ENCODE results near the gene AOPEP. TPM values are rescaled to one million over a fixed set of nuclear protein-coding genes. Genes with fewer than 3 reads are reported as not detected.

AOPEP gene
- total RNA-seq, 2 experiments from 2014 or later = 6.9 to 7.0 TPM

GRCh38 chr9:94985649-94986048 lies 259.1 kb downstream of the AOPEP start:
- no peak overlapping the region for H3K4me3 ChIP-seq (ENCODE audit: low read length)
- peaks cover 9% of the 10 kb centered on the region for H3K4me1 ChIP-seq (ENCODE audit: insufficient read depth, low read length)
- no peak for ATAC-seq (ENCODE audit: poor library complexity)
- H3K36me3 ChIP-seq (ENCODE audit: insufficient read depth, low read length) = no peaks in the 10 kb centered on the region
- no peak overlapping the region for H3K27ac ChIP-seq (ENCODE audit: low read depth in 1 of 2, low read length in 2 of 2)
- DNase-seq = no peak
- no peaks in the 10 kb centered on the region for H3K27me3 Mint-ChIP-seq
- H3K4me1 Mint-ChIP-seq (ENCODE audit: low read depth) = peaks cover 8% of the 10 kb centered on the region
- ChIA-PET CTCF (no interaction called here), POLR2A (no interaction called here)
- no peaks in the 10 kb centered on the region for H3K9me3 ChIP-seq (ENCODE audit: control insufficient read depth in 1 of 2, insufficient read depth in 1 of 2, low read length in 2 of 2)
- H3K36me3 Mint-ChIP-seq (ENCODE audit: low read depth) = peaks cover 11% of the 10 kb centered on the region
- H3K27me3 ChIP-seq (ENCODE audit: control insufficient read depth in 1 of 2, insufficient read depth in 2 of 2, low read length in 2 of 2) = no peaks in the 10 kb centered on the region
- TF ChIP-seq CTCF (IDR thresholded peaks at IDR 0.05) = no peak
- H3K4me3 Mint-ChIP-seq = no peak overlapping the region
- H3K27ac Mint-ChIP-seq = no peak overlapping the region
- intact Hi-C loops (cut with DNase I, micrococcal nuclease) = no loop called here
- no peaks in the 10 kb centered on the region for H3K9me3 Mint-ChIP-seq

- ChIA-PET POLR2A (no interaction called here), CTCF (no interaction called here)
- H3K4me1 Mint-ChIP-seq (ENCODE audit: low read depth) = peaks cover 8% of the 10 kb centered on the region
- peaks cover 14% of the 10 kb centered on the region for H3K36me3 Mint-ChIP-seq (ENCODE audit: low read depth)
- DNase-seq = no peak
- H3K27me3 ChIP-seq (ENCODE audit: control insufficient read depth in 1 of 2, insufficient read depth in 2 of 2, low read length in 2 of 2) = no peaks in the 10 kb centered on the region
- no peak for ATAC-seq (ENCODE audit: poor library complexity)
- no peak for TF ChIP-seq CTCF (IDR thresholded peaks at IDR 0.05)
- no peaks in the 10 kb centered on the region for H3K36me3 ChIP-seq (ENCODE audit: insufficient read depth, low read length)
- intact Hi-C loops (cut with DNase I, micrococcal nuclease) = no loop called here
- no peaks in the 10 kb centered on the region for H3K27me3 Mint-ChIP-seq
- no peak overlapping the region for H3K4me3 ChIP-seq (ENCODE audit: low read length)
- H3K27ac ChIP-seq (ENCODE audit: low read depth in 1 of 2, low read length in 2 of 2) = no peak overlapping the region
- H3K9me3 ChIP-seq (ENCODE audit: control insufficient read depth in 1 of 2, insufficient read depth in 1 of 2, low read length in 2 of 2) = no peaks in the 10 kb centered on the region
- H3K9me3 Mint-ChIP-seq = no peaks in the 10 kb centered on the region
- H3K27ac Mint-ChIP-seq = no peak overlapping the region
- H3K4me1 ChIP-seq (ENCODE audit: insufficient read depth, low read length) = peaks cover 9% of the 10 kb centered on the region
- H3K4me3 Mint-ChIP-seq = no peak overlapping the region
Measured at GRCh38 chr9:94987731-94988130, 261.2 kb downstream of the AOPEP start.

- ChIA-PET POLR2A (no interaction called here), CTCF (no interaction called here)
- no peaks in the 10 kb centered on the region for H3K4me1 Mint-ChIP-seq (ENCODE audit: low read depth)
- Histone ChIP-seq H3K27ac (ENCODE audit: low read depth in 1 of 2, low read length in 2 of 2) (no peak overlapping the region), H3K36me3 (ENCODE audit: insufficient read depth, low read length) (no peaks in the 10 kb centered on the region), H3K4me1 (ENCODE audit: insufficient read depth, low read length) (no peaks in the 10 kb centered on the region), H3K4me3 (ENCODE audit: low read length) (no peak overlapping the region), H3K9me3 (ENCODE audit: control insufficient read depth in 1 of 2, insufficient read depth in 1 of 2, low read length in 2 of 2) (no peaks in the 10 kb centered on the region), H3K27me3 (ENCODE audit: control insufficient read depth in 1 of 2, insufficient read depth in 2 of 2, low read length in 2 of 2) (no peaks in the 10 kb centered on the region)
- H3K9me3 Mint-ChIP-seq = no peaks in the 10 kb centered on the region
- intact Hi-C loops (cut with DNase I, micrococcal nuclease) = no loop called here
- no peak overlapping the region for H3K27ac Mint-ChIP-seq
- peaks cover 22% of the 10 kb centered on the region for H3K36me3 Mint-ChIP-seq (ENCODE audit: low read depth)
- ATAC-seq (ENCODE audit: poor library complexity) = no peak
- TF ChIP-seq CTCF (IDR thresholded peaks at IDR 0.05) = no peak
- H3K27me3 Mint-ChIP-seq = no peaks in the 10 kb centered on the region
- no peak for DNase-seq
- no peak overlapping the region for H3K4me3 Mint-ChIP-seq
Measured at GRCh38 chr9:94990897-94991561, 264.5 kb downstream of the AOPEP start.

Data from CD4-positive, alpha-beta T cell (primary cell).